HEK293 (cell line): ENCODE data around the gene FOXD3.
A peak's percentile ranks its signal among the peaks of the same experiment; 100 is the strongest.

Source experiments
- CTCF ChIA-PET: fragments of 350-600 bp; formaldehyde crosslinking; extraction: SDS; loops from one replicate; lab custom pipeline; 2021; ENCODE audit warnings: antibody characterized with exemption; lab: Yijun Ruan, JAX
- POLR2A ChIA-PET: fragments of 300-600 bp; formaldehyde crosslinking; extraction: SDS; loops from one replicate; lab custom pipeline; 2020; ENCODE audit warnings: antibody characterized with exemption, inconsistent platforms; lab: Yijun Ruan, JAX
- H3K27ac ChIP-seq: fragments of 200-500 bp; sonication (Bioruptor generic); 2 replicates; pipeline ENCODE4 v1.5.1; 2014; ENCODE audit warnings: low read depth, low read length, control low read depth, inconsistent platforms; ENCODE audit errors: extremely low read depth
- H3K36me3 ChIP-seq, 2 experiments: fragments of 200-500 bp in 1 of 2; sonication (Bioruptor generic) in 1 of 2; 1 replicate in 1 of 2; 2 replicates in 1 of 2; pipeline ENCODE4 v1.5.1; 2014 to 2017; ENCODE audit warnings: inconsistent platforms in 2 of 2, low read length in 2 of 2; ENCODE audit not compliant: control insufficient read depth in 2 of 2, insufficient read depth in 1 of 2
- H3K4me1 ChIP-seq: fragments of 200-500 bp; sonication (Bioruptor generic); 2 replicates; pipeline ENCODE4 v1.5.1; 2014; ENCODE audit warnings: mild to moderate bottlenecking, low read length, inconsistent platforms; ENCODE audit not compliant: control insufficient read depth, insufficient read depth
- H3K4me3 ChIP-seq: 2 replicates; pipeline ENCODE4 v1.5.1; 2011; ENCODE audit warnings: low read depth, mild to moderate bottlenecking, control low read depth, low read length, moderate library complexity
- H3K9me3 ChIP-seq: fragments of 200-500 bp; sonication (Bioruptor generic); 2 replicates; pipeline ENCODE4 v1.5.1; 2014; ENCODE audit warnings: low read depth, low read length, inconsistent platforms; ENCODE audit not compliant: control insufficient read depth, insufficient read depth
- ATF2 ChIP-seq: fragments of 450-650 bp; formaldehyde crosslinking; IDR thresholded peaks from 2 replicates; pipeline ENCODE4 v1.5.1; 2016; ENCODE audit warnings: missing biosample characterization, missing genetic modification characterization, low read depth
- GFI1B ChIP-seq: fragments of 450-650 bp; formaldehyde crosslinking; IDR thresholded peaks from 2 replicates; pipeline ENCODE4 v1.5.1; 2016; ENCODE audit warnings: missing biosample characterization, missing genetic modification characterization
- IKZF3 ChIP-seq: fragments of 450-650 bp; IDR thresholded peaks from 2 replicates; pipeline ENCODE4 v1.5.0; 2018; ENCODE audit warnings: missing biosample characterization, mild to moderate bottlenecking, missing genetic modification characterization, moderate library complexity
- KLF8 ChIP-seq: fragments of 450-650 bp; formaldehyde crosslinking; IDR thresholded peaks from 2 replicates; pipeline ENCODE4 v1.5.1; 2016; ENCODE audit warnings: missing biosample characterization, missing genetic modification characterization
- KLF9 ChIP-seq: fragments of 450-650 bp; formaldehyde crosslinking; IDR thresholded peaks from 2 replicates; pipeline ENCODE4 v1.5.1; 2016; ENCODE audit warnings: missing biosample characterization, missing genetic modification characterization, low read depth
- SCRT2 ChIP-seq: fragments of 450-650 bp; formaldehyde crosslinking; IDR thresholded peaks from 2 replicates; pipeline ENCODE4 v1.5.1; 2016; ENCODE audit warnings: missing biosample characterization, missing genetic modification characterization
- SETDB1 ChIP-seq: IDR thresholded peaks from one replicate; pipeline ENCODE4 v1.6.1; 2017; ENCODE audit warnings: mild to moderate bottlenecking, low read length, moderate library complexity, mixed read lengths; ENCODE audit not compliant: insufficient read length
- YY2 ChIP-seq: fragments of 450-650 bp; formaldehyde crosslinking; IDR thresholded peaks from 2 replicates; pipeline ENCODE4 v1.5.1; 2016; ENCODE audit warnings: missing biosample characterization, missing genetic modification characterization
- ZBTB17 ChIP-seq: fragments of 450-650 bp; formaldehyde crosslinking; IDR thresholded peaks from 2 replicates; pipeline ENCODE4 v1.5.1; 2016; ENCODE audit warnings: missing biosample characterization, missing genetic modification characterization
- ZBTB21 ChIP-seq: fragments of 450-650 bp; formaldehyde crosslinking; IDR thresholded peaks from 2 replicates; pipeline ENCODE4 v1.5.1; 2017; ENCODE audit warnings: missing biosample characterization, missing genetic modification characterization
- ZNF121 ChIP-seq: fragments of 450-650 bp; formaldehyde crosslinking; IDR thresholded peaks from 2 replicates; pipeline ENCODE4 v1.5.1; 2016; ENCODE audit warnings: missing biosample characterization, missing genetic modification characterization
- ZNF175 ChIP-seq: fragments of 450-650 bp; formaldehyde crosslinking; IDR thresholded peaks from 2 replicates; pipeline ENCODE4 v1.5.1; 2016; ENCODE audit warnings: missing biosample characterization, missing genetic modification characterization
- ZNF2 ChIP-seq: fragments of 450-650 bp; formaldehyde crosslinking; IDR thresholded peaks from 2 replicates; pipeline ENCODE4 v1.5.1; 2016; ENCODE audit warnings: missing biosample characterization, missing genetic modification characterization
- ZNF223 ChIP-seq: fragments of 450-650 bp; formaldehyde crosslinking; IDR thresholded peaks from 2 replicates; pipeline ENCODE4 v1.5.1; 2016; ENCODE audit warnings: missing biosample characterization, missing genetic modification characterization
- ZNF239 ChIP-seq: fragments of 450-650 bp; formaldehyde crosslinking; IDR thresholded peaks from 2 replicates; pipeline ENCODE4 v1.5.1; 2016; ENCODE audit warnings: missing biosample characterization, missing genetic modification characterization
- ZNF335 ChIP-seq: fragments of 450-650 bp; formaldehyde crosslinking; conservative IDR thresholded peaks from 2 replicates; pipeline ENCODE4 v1.5.1; 2016; ENCODE audit warnings: missing biosample characterization, missing genetic modification characterization
- ZNF350 ChIP-seq: fragments of 450-650 bp; formaldehyde crosslinking; IDR thresholded peaks from 2 replicates; pipeline ENCODE4 v1.5.0; 2017; ENCODE audit warnings: missing biosample characterization, mild to moderate bottlenecking, missing genetic modification characterization
- ZNF391 ChIP-seq: fragments of 450-650 bp; formaldehyde crosslinking; IDR thresholded peaks from 2 replicates; pipeline ENCODE4 v1.5.1; 2016; ENCODE audit warnings: low read depth, missing biosample characterization, missing genetic modification characterization, borderline replicate concordance
- ZNF473 ChIP-seq: fragments of 450-650 bp; formaldehyde crosslinking; IDR thresholded peaks from 2 replicates; pipeline ENCODE4 v1.5.1; 2017; ENCODE audit warnings: missing biosample characterization, missing genetic modification characterization
- ZNF48 ChIP-seq: fragments of 450-650 bp; formaldehyde crosslinking; IDR thresholded peaks from 2 replicates; pipeline ENCODE4 v1.5.1; 2016; ENCODE audit warnings: missing biosample characterization, missing genetic modification characterization
- ZNF521 ChIP-seq: fragments of 450-650 bp; formaldehyde crosslinking; IDR thresholded peaks from 2 replicates; pipeline ENCODE4 v1.5.1; 2017; ENCODE audit warnings: missing biosample characterization, mild to moderate bottlenecking, missing genetic modification characterization
- ZNF549 ChIP-seq: fragments of 450-650 bp; IDR thresholded peaks from 2 replicates; pipeline ENCODE4 v1.5.1; 2018; ENCODE audit warnings: missing biosample characterization, missing genetic modification characterization, mild to moderate bottlenecking, inconsistent platforms, moderate library complexity
- ZNF654 ChIP-seq: fragments of 450-650 bp; formaldehyde crosslinking; IDR thresholded peaks from 2 replicates; pipeline ENCODE4 v1.5.1; 2016; ENCODE audit warnings: low read depth, missing biosample characterization, missing genetic modification characterization
- ZNF777 ChIP-seq: fragments of 450-650 bp; formaldehyde crosslinking; IDR thresholded peaks from 2 replicates; pipeline ENCODE4 v1.5.1; 2017; ENCODE audit warnings: missing biosample characterization, missing genetic modification characterization, borderline replicate concordance
- ZSCAN23 ChIP-seq: fragments of 450-650 bp; formaldehyde crosslinking; IDR thresholded peaks from 2 replicates; pipeline ENCODE4 v1.5.1; 2016; ENCODE audit warnings: missing biosample characterization, missing genetic modification characterization
- ZSCAN30 ChIP-seq: fragments of 450-650 bp; IDR thresholded peaks from 2 replicates; pipeline ENCODE4 v1.5.1; 2018; ENCODE audit warnings: missing biosample characterization, mild to moderate bottlenecking, missing genetic modification characterization, moderate library complexity
- TF ChIP-seq, protein P1 (sequence below): fragments of 450-650 bp; formaldehyde crosslinking; IDR thresholded peaks from 2 replicates; pipeline ENCODE4 v1.5.1; 2016; ENCODE audit warnings: missing biosample characterization, missing genetic modification characterization
- TF ChIP-seq, protein P2 (sequence below): fragments of 450-650 bp; formaldehyde crosslinking; IDR thresholded peaks from 2 replicates; pipeline ENCODE4 v1.5.1; 2016; ENCODE audit warnings: missing biosample characterization, missing genetic modification characterization, low read depth

Gene FOXD3

DNA sequence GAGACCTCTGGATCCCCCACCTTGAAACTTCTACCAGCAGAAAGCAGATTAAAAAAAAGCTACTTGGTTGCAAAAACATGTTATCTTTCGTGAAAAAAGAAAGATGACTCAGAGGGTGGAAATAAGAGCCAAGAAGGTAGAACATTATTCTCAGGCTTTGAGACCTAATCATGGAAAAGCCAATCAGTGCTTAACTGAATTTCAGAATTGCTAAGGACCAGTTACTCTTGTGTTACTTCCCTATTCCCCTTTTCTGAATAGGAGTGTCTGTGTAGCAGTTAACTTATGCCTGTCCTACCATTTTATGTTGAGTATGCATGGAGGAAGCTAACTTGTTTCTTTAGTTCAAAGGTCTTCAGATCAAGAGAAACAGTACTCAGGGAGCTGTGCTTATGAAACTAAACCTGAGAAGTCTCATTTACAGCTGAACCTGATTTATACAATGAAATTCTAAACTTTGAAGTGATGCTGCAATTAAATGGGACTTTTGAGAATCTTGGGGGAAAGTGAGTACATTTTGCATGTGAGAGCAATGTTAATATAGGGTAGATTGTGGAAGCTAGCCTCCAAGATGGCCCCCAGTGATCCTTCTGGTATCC is 15.1 kb upstream of the FOXD3 start:
- Histone ChIP-seq H3K4me1 (no peaks in the 10 kb centered on the region), H3K27ac (no peak overlapping the region), H3K9me3 (no peaks in the 10 kb centered on the region), H3K4me3 (no peak overlapping the region), H3K36me3 (no peaks in the 10 kb centered on the region)
- CTCF ChIA-PET: no interaction called here
- TF ChIP-seq ZNF549 (tag by site-specific recombination): no peak
- no peak for TF ChIP-seq YY2 (tag by site-specific recombination)
- no peak for TF ChIP-seq ZNF654 (tag by site-specific recombination)
- TF ChIP-seq ZNF48: no peak
- TF ChIP-seq, protein P1, sequence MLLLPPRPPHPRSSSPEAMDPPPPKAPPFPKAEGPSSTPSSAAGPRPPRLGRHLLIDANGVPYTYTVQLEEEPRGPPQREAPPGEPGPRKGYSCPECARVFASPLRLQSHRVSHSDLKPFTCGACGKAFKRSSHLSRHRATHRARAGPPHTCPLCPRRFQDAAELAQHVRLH (tag by site-specific recombination): no peak
- no peak for TF ChIP-seq ZNF2 (tag by site-specific recombination)
- no peak for TF ChIP-seq ZNF473 (tag by site-specific recombination)
- no peak for TF ChIP-seq ATF2 (tag by site-specific recombination)
- TF ChIP-seq GFI1B: no peak
- no peak for TF ChIP-seq ZNF121 (tag by site-specific recombination)
- TF ChIP-seq KLF8 (tag by site-specific recombination): no peak
- no peak for TF ChIP-seq KLF9
- no peak for TF ChIP-seq ZNF175 (tag by site-specific recombination)
- no peak for TF ChIP-seq ZNF350
- TF ChIP-seq, all 188 proteins: peak for 0
- POLR2A ChIA-PET: no interaction called here

DNA sequence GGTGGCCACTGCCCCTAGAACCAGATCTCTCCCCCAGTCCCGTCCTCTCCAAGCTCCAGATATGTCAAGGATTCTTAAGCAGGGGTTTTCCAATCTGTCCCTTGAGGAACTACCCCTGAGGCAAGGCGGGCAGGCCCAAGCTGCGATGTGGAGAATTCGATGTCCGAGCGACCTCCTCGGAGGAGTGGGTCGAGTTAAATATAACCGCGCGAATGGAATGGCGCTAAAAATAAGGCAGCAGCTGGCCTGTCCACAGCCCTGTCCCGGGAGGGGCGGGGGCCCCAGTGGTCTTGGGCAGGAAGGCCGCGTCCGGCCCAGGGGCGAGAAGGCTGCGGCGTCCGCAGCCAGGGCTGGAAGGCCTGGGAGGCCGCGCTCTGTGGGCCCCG is 5.8 kb upstream of the FOXD3 start:
- TF ChIP-seq ZNF239 (tag by site-specific recombination): no peak
- peaks cover 7% of the 10 kb centered on the region; the same call in 1 of the 2 replicates for H3K4me1 ChIP-seq
- no peaks in the 10 kb centered on the region for H3K36me3 ChIP-seq
- CTCF ChIA-PET: interaction anchor here (0.7 to 3.7 kb wide), 3 partner anchors 10 to 481 kb away, joined by 3 to 25 read pairs (median 5); no protein-coding TSS in a partner anchor
- H3K4me3 ChIP-seq: peak overlapping the region; percentile 54
- peak overlapping the region; percentile 68 for H3K27ac ChIP-seq
- no peaks in the 10 kb centered on the region for H3K9me3 ChIP-seq
- POLR2A ChIA-PET: no interaction called here

DNA sequence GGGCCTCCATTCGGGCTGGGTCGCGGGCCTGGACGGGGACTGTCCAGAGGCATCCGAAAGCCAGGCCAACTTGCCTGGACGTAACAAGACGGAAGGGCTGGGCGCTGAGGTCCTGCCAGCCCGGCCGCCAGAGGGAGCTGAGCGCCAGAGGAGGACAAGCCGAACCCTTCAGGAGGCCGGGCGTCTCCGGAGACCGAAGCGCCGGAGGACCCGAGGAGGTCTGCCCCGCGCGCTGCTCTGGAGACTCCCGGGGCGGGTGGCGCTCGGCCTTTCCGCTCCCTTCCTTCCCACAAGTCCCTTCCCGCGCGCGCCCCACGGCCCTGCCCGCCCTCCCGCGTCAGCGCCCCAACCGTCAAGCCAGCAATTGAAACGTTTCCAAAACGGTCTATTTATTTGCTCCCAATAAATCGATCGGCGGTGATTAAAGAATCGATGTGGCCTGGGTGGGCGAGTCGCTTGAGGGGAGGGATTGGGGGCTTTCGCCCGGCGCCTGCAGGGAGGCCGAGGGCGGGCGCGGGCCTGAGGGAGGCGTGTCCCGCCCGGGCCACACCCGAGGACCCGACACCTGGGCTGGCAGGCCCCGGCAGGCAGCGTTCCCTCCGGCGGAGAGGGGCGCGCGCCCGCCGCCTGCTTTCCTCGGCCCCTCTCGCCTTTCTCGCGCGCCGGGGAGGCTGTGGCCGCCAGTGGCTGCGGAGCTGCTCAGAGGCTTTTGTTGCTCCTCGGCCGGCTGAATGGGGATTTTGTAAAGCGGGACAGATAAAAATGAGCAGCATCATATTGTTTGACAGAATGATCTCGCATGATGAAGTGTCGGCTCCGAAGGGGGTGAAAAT is 5.2 kb upstream of the FOXD3 start:
- H3K36me3 ChIP-seq: no peaks in the 10 kb centered on the region
- POLR2A ChIA-PET: no interaction called here
- peak overlapping the region; percentile 54 for H3K4me3 ChIP-seq
- H3K4me1 ChIP-seq: peaks cover 7% of the 10 kb centered on the region; the same call in 1 of the 2 replicates
- CTCF ChIA-PET: interaction anchor here (0.6 to 3.7 kb wide), 6 partner anchors 10 to 482 kb away, joined by 3 to 25 read pairs (median 4); no protein-coding TSS in a partner anchor
- H3K9me3 ChIP-seq: no peaks in the 10 kb centered on the region
- H3K27ac ChIP-seq: peak overlapping the region; percentile 68
- TF ChIP-seq, protein P2, sequence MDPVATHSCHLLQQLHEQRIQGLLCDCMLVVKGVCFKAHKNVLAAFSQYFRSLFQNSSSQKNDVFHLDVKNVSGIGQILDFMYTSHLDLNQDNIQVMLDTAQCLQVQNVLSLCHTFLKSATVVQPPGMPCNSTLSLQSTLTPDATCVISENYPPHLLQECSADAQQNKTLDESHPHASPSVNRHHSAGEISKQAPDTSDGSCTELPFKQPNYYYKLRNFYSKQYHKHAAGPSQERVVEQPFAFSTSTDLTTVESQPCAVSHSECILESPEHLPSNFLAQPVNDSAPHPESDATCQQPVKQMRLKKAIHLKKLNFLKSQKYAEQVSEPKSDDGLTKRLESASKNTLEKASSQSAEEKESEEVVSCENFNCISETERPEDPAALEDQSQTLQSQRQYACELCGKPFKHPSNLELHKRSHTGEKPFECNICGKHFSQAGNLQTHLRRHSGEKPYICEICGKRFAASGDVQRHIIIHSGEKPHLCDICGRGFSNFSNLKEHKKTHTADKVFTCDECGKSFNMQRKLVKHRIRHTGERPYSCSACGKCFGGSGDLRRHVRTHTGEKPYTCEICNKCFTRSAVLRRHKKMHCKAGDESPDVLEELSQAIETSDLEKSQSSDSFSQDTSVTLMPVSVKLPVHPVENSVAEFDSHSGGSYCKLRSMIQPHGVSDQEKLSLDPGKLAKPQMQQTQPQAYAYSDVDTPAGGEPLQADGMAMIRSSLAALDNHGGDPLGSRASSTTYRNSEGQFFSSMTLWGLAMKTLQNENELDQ (tag by site-specific recombination): no peak
- TF ChIP-seq ZNF654 (tag by site-specific recombination) (peak; percentile 36), ZSCAN23 (0 out of 2 replicates have a peak, but pooled peaks have one; percentile 45), ZNF223 (no peak), ZBTB17 (tag by site-specific recombination) (peak; percentile 78), ZNF335 (tag by site-specific recombination) (peak; percentile 99), ZNF391 (tag by site-specific recombination) (no peak; the same call in 1 of the 2 replicates), ZBTB21 (peak; percentile 19; the same call in 1 of the 2 replicates), ZSCAN30 (tag by site-specific recombination) (peak; percentile 43; the same call in 1 of the 2 replicates), KLF9 (peak; percentile 91), SCRT2 (peak; percentile 39; the same call in 1 of the 2 replicates), ZNF521 (tag by site-specific recombination) (no peak), SETDB1 (no peak), IKZF3 (peak; percentile 78; the same call in 1 of the 2 replicates), ZNF777 (tag by site-specific recombination) (0 out of 2 replicates have a peak, but pooled peaks have one; percentile 39)
